ENCODE measurements around the gene LHFPL6. TPM values are rescaled to one million over a fixed set of nuclear protein-coding genes. Genes with fewer than 3 reads are reported as not detected.

Gene LHFPL6
- polyA plus RNA-seq, 3 donors: 0.14 to 0.59 (median 0.46) TPM

- H4K20me1 ChIP-seq (ENCODE audit: insufficient read depth, low read length): no peaks in the 10 kb centered on the region
- H3K27me3 ChIP-seq (ENCODE audit: control insufficient read depth in 2 of 2, insufficient read depth in 2 of 2, low read length in 2 of 2): no peaks in the 10 kb centered on the region
- no peak overlapping the region for H2AFZ ChIP-seq (ENCODE audit: insufficient read depth, low read depth, low read length, poor library complexity, severe bottlenecking)
- H3K27ac Mint-ChIP-seq: no peak overlapping the region
- intact Hi-C loops (cut with micrococcal nuclease): no loop called here
- H3K36me3 ChIP-seq (replicated peaks in 1 of 2; ENCODE audit: control insufficient read depth in 1 of 2, insufficient read depth in 2 of 2, low read length in 2 of 2): no peaks in the 10 kb centered on the region
- peaks cover 0 to 7% (median 0%) of the 10 kb centered on the region in 7 donors for H3K9me3 Mint-ChIP-seq
- no peaks in the 10 kb centered on the region for H3K9me3 ChIP-seq (replicated peaks in 1 of 2; ENCODE audit: control insufficient read depth in 1 of 2, insufficient read depth in 1 of 2, low read length in 2 of 2)
- no peak overlapping the region for H3K4me3 Mint-ChIP-seq
- no peak for DNase-seq
- 100% methylated on average over 2 of the region's 3 CpGs for WGBS (ENCODE audit: insufficient coverage)
- no peak for TF ChIP-seq CTCF (IDR thresholded peaks at IDR 0.05)
- H3K4me1 ChIP-seq (ENCODE audit: control insufficient read depth in 1 of 2, insufficient read depth in 2 of 2, low read length in 2 of 2): no peaks in the 10 kb centered on the region
- no peak overlapping the region for H3K4me2 ChIP-seq (replicated peaks; ENCODE audit: extremely low read depth, low read length, poor library complexity, severe bottlenecking)
- peaks cover 0 to 3% (median 3%) of the 10 kb centered on the region in 3 donors for H3K27me3 Mint-ChIP-seq (ENCODE audit: low read depth in 3 of 3)
- no peak overlapping the region for H3K9ac ChIP-seq (ENCODE audit: insufficient read depth, low read length, poor library complexity, severe bottlenecking)
- no peak overlapping the region for H3K27ac ChIP-seq (ENCODE audit: low read depth in 1 of 2, low read length in 2 of 2)
- no peaks in the 10 kb centered on the region for H3K79me2 ChIP-seq (ENCODE audit: insufficient read depth, low read length)
- H3K36me3 Mint-ChIP-seq: no peaks in the 10 kb centered on the region
- no peak overlapping the region for H3K4me3 ChIP-seq (replicated peaks in 1 of 3; ENCODE audit: low read depth in 2 of 3, low read length in 3 of 3)
- H3K4me1 Mint-ChIP-seq: no peaks in the 10 kb centered on the region
These were observed 300.2 kb downstream of the LHFPL6 start for GRCh38 chr13:39302820-39303219.

- peaks cover 0 to 13% of the 10 kb centered on the region in 2 donors for H3K9me3 ChIP-seq (replicated peaks in 1 of 2; ENCODE audit: control insufficient read depth in 1 of 2, insufficient read depth in 1 of 2, low read length in 2 of 2)
- no peak for TF ChIP-seq CTCF (IDR thresholded peaks at IDR 0.05)
- H3K9me3 Mint-ChIP-seq: peaks cover 9 to 12% (median 11%) of the 10 kb centered on the region in 7 donors
- H3K27me3 Mint-ChIP-seq (ENCODE audit: low read depth in 3 of 3): peaks cover 0 to 1% (median 0%) of the 10 kb centered on the region in 3 donors
- intact Hi-C loops (cut with micrococcal nuclease): no loop called here
- no peaks in the 10 kb centered on the region for H3K79me2 ChIP-seq (ENCODE audit: insufficient read depth, low read length)
- H2AFZ ChIP-seq (ENCODE audit: insufficient read depth, low read depth, low read length, poor library complexity, severe bottlenecking): no peak overlapping the region
- no peaks in the 10 kb centered on the region for H3K4me1 ChIP-seq (ENCODE audit: control insufficient read depth in 1 of 2, insufficient read depth in 2 of 2, low read length in 2 of 2)
- no peak overlapping the region for H3K4me2 ChIP-seq (replicated peaks; ENCODE audit: extremely low read depth, low read length, poor library complexity, severe bottlenecking)
- H3K36me3 ChIP-seq (replicated peaks in 1 of 2; ENCODE audit: control insufficient read depth in 1 of 2, insufficient read depth in 2 of 2, low read length in 2 of 2): no peaks in the 10 kb centered on the region
- H4K20me1 ChIP-seq (ENCODE audit: insufficient read depth, low read length): no peaks in the 10 kb centered on the region
- H3K4me3 Mint-ChIP-seq: no peak overlapping the region
- H3K27me3 ChIP-seq (ENCODE audit: control insufficient read depth in 2 of 2, insufficient read depth in 2 of 2, low read length in 2 of 2): no peaks in the 10 kb centered on the region
- no peak overlapping the region for H3K27ac Mint-ChIP-seq
- no peak overlapping the region for H3K27ac ChIP-seq (ENCODE audit: low read depth in 1 of 2, low read length in 2 of 2)
- no peak overlapping the region for H3K4me3 ChIP-seq (replicated peaks in 1 of 3; ENCODE audit: low read depth in 2 of 3, low read length in 3 of 3)
- DNase-seq: no peak
- H3K36me3 Mint-ChIP-seq: no peaks in the 10 kb centered on the region
- no peak overlapping the region for H3K9ac ChIP-seq (ENCODE audit: insufficient read depth, low read length, poor library complexity, severe bottlenecking)
- no peaks in the 10 kb centered on the region for H3K4me1 Mint-ChIP-seq
These were observed 304.0 kb downstream of the LHFPL6 start for GRCh38 chr13:39298951-39299350.

All from CD14-positive monocyte (primary cell).